ENCODE results near the gene ADO. TPM values are rescaled to one million over a fixed set of nuclear protein-coding genes. Genes with fewer than 3 reads are reported as not detected.

ADO gene
- total RNA-seq, 1 experiment from 2014 or later = 29.3 TPM

- TF ChIP-seq ZNF532 (CRISPR knock-in tag; IDR thresholded peaks at IDR 0.05; ENCODE audit: borderline replicate concordance) = peak; percentile 64; the same call in 1 of the 2 replicates
- no peak for TF ChIP-seq MXD4 (CRISPR knock-in tag; IDR thresholded peaks at IDR 0.05; ENCODE audit: borderline replicate concordance)
- TF ChIP-seq KAT7 (CRISPR knock-in tag; IDR thresholded peaks at IDR 0.05; ENCODE audit: borderline replicate concordance) = no peak
- TF ChIP-seq TEAD1 (CRISPR knock-in tag; IDR thresholded peaks at IDR 0.05) = peak; percentile 95
- no peak for TF ChIP-seq ZNF512 (CRISPR knock-in tag; IDR thresholded peaks at IDR 0.05; ENCODE audit: borderline replicate concordance)
- no peak for TF ChIP-seq CBFB (CRISPR knock-in tag; IDR thresholded peaks at IDR 0.05; ENCODE audit: low read depth)
- TF ChIP-seq FOXK1 (CRISPR knock-in tag; IDR thresholded peaks at IDR 0.05) = peak; percentile 94
- TF ChIP-seq TCF7 (CRISPR knock-in tag; IDR thresholded peaks at IDR 0.05; ENCODE audit: low read depth) = peak; percentile 96
- TF ChIP-seq ZNF263 (CRISPR knock-in tag; IDR thresholded peaks at IDR 0.05; ENCODE audit: low read depth) = peak; percentile 86
- no peak for TF ChIP-seq OVOL2 (CRISPR knock-in tag; IDR thresholded peaks at IDR 0.05; ENCODE audit: borderline replicate concordance)
- peak; percentile 98 for TF ChIP-seq ETV6 (CRISPR knock-in tag; IDR thresholded peaks at IDR 0.05)
- peak; percentile 75; the same call in 1 of the 2 replicates for TF ChIP-seq ZBTB21 (CRISPR knock-in tag; IDR thresholded peaks at IDR 0.05; ENCODE audit: borderline replicate concordance)
- TF ChIP-seq ESRRA (CRISPR knock-in tag; IDR thresholded peaks at IDR 0.05; ENCODE audit: borderline replicate concordance) = peak; percentile 95
- TF ChIP-seq CREM (CRISPR knock-in tag; IDR thresholded peaks at IDR 0.05) = peak; percentile 89
- peak; percentile 99 for TF ChIP-seq FOXP1 (CRISPR knock-in tag; IDR thresholded peaks at IDR 0.05; ENCODE audit: borderline replicate concordance)
These were observed 14.0 kb downstream of the ADO start (continued) for GRCh38 chr10:62818426-62819011.

- ChIA-PET POLR2A (interaction anchor here (0.7 to 1.3 kb wide), 3 partner anchors 15 to 211 kb away, joined by 3 to 4 read pairs (median 3); partner anchors contain the start of gene ADO), CTCF (interaction anchor here (0.9 to 5.9 kb wide), 9 partner anchors 14 to 338 kb away, joined by 3 to 99 read pairs (median 7); partner anchors contain the start of gene ADO)
- no peak for DNase-seq (ENCODE audit: low spot score)
- Mint-ChIP-seq H3K4me1 (peaks cover 30% of the 10 kb centered on the region), H3K4me3 (peak overlapping the region; percentile 41), H3K36me3 (no peaks in the 10 kb centered on the region), H3K27ac (no peak overlapping the region), H3K27me3 (ENCODE audit: low read depth) (peaks cover 71% of the 10 kb centered on the region), H3K9me3 (no peaks in the 10 kb centered on the region)
- ATAC-seq = no peak
- TF ChIP-seq E2F1 (CRISPR knock-in tag; IDR thresholded peaks at IDR 0.05) (no peak), TCF7 (CRISPR knock-in tag; IDR thresholded peaks at IDR 0.05; ENCODE audit: low read depth) (no peak), ZNF425 (CRISPR knock-in tag; conservative IDR thresholded peaks at IDR 0.05) (no peak), CBFB (CRISPR knock-in tag; IDR thresholded peaks at IDR 0.05; ENCODE audit: low read depth) (no peak), FOXK1 (CRISPR knock-in tag; IDR thresholded peaks at IDR 0.05) (no peak), ZNF416 (CRISPR knock-in tag; IDR thresholded peaks at IDR 0.05) (no peak), ZNF138 (CRISPR knock-in tag; conservative IDR thresholded peaks at IDR 0.05) (no peak), HMGA2 (CRISPR knock-in tag; IDR thresholded peaks at IDR 0.05) (no peak), NFYB (CRISPR knock-in tag; conservative IDR thresholded peaks at IDR 0.05; ENCODE audit: low read depth) (no peak), PRDM15 (CRISPR knock-in tag; IDR thresholded peaks at IDR 0.05) (no peak)
These were observed 14.8 kb downstream of the ADO start for GRCh38 chr10:62819141-62819920.

Measured in WTC11 (cell line).